Neuronal stem cell (in vitro differentiated cells): ENCODE results near the gene UCHL5.

ENCODE experiments used
- DNase-seq: peaks from one replicate; pipeline ENCODE4 v3.0.0-alpha.2; 2013; ENCODE audit warnings: low spot score
- H2AFZ ChIP-seq: one replicate; pipeline ENCODE4 v1.6.1; 2013; ENCODE audit warnings: mild to moderate bottlenecking, low read length, inconsistent platforms
- H2AK5ac ChIP-seq: 2 replicates; pipeline ENCODE4 v1.6.1; 2013; ENCODE audit warnings: low read depth, mild to moderate bottlenecking, inconsistent platforms, low read length, moderate library complexity, mixed read lengths
- H2BK120ac ChIP-seq: 2 replicates; pipeline ENCODE4 v1.6.1; 2013; ENCODE audit warnings: low read depth, mild to moderate bottlenecking, inconsistent platforms, low read length, moderate library complexity, mixed read lengths
- H2BK12ac ChIP-seq: one replicate; pipeline ENCODE4 v1.6.1; 2013; ENCODE audit warnings: low read length, inconsistent platforms
- H2BK15ac ChIP-seq: 2 replicates; pipeline ENCODE4 v1.6.1; 2013; ENCODE audit warnings: mild to moderate bottlenecking, low read length, inconsistent platforms, mixed read lengths
- H2BK5ac ChIP-seq: one replicate; pipeline ENCODE4 v1.6.1; 2013; ENCODE audit warnings: inconsistent platforms, mild to moderate bottlenecking, low read length, moderate library complexity
- H3K14ac ChIP-seq: one replicate; pipeline ENCODE4 v1.6.1; 2013; ENCODE audit warnings: low read length, inconsistent platforms
- H3K18ac ChIP-seq: 2 replicates; pipeline ENCODE4 v1.6.1; 2013; ENCODE audit warnings: low read length, inconsistent platforms
- H3K23ac ChIP-seq: 2 replicates; pipeline ENCODE4 v1.6.1; 2013; ENCODE audit warnings: low read depth, mild to moderate bottlenecking, mixed read lengths, low read length, inconsistent platforms; ENCODE audit not compliant: poor library complexity
- H3K27ac ChIP-seq: replicated peaks from 3 replicates; pipeline ENCODE4 v1.5.1; 2013; ENCODE audit warnings: low read length, inconsistent platforms
- H3K27me3 ChIP-seq, 3 experiments: 2 replicates each; pipeline ENCODE4 v1.6.1; 2013; ENCODE audit warnings: low read length in 3 of 3, mild to moderate bottlenecking in 2 of 3, inconsistent platforms in 1 of 3, low read depth in 1 of 3, mixed read lengths in 1 of 3, moderate library complexity in 1 of 3; ENCODE audit not compliant: control insufficient read depth in 3 of 3, insufficient read depth in 3 of 3
- H3K36me3 ChIP-seq, 2 donors: replicated peaks in 1 of 2; 2 replicates each; pipeline ENCODE4 v1.6.1; 2013; ENCODE audit warnings: low read length in 2 of 2; ENCODE audit not compliant: control insufficient read depth in 2 of 2, insufficient read depth in 2 of 2
- H3K4ac ChIP-seq: 2 replicates; pipeline ENCODE4 v1.6.1; 2013; ENCODE audit warnings: inconsistent platforms, mild to moderate bottlenecking, low read length, moderate library complexity
- H3K4me1 ChIP-seq, 2 donors: 1 replicate in 1 of 2; 2 replicates in 1 of 2; pipeline ENCODE4 v1.6.1; 2013; ENCODE audit warnings: low read length in 2 of 2, low read depth in 1 of 2; ENCODE audit not compliant: control insufficient read depth in 2 of 2, insufficient read depth in 1 of 2
- H3K4me2 ChIP-seq: one replicate; pipeline ENCODE4 v1.6.1; 2013; ENCODE audit warnings: mild to moderate bottlenecking, low read length, inconsistent platforms; ENCODE audit not compliant: insufficient read depth, poor library complexity, severe bottlenecking
- H3K4me3 ChIP-seq, 2 donors: 2 replicates each; pipeline ENCODE4 v1.5.1; 2013; ENCODE audit warnings: low read length in 2 of 2, mild to moderate bottlenecking in 2 of 2, inconsistent platforms in 1 of 2, moderate library complexity in 1 of 2
- H3K79me1 ChIP-seq: one replicate; pipeline ENCODE4 v1.6.1; 2013; ENCODE audit warnings: low read depth, mild to moderate bottlenecking, inconsistent platforms, low read length, moderate library complexity
- H3K9ac ChIP-seq: one replicate; pipeline ENCODE4 v1.6.1; 2013; ENCODE audit warnings: mild to moderate bottlenecking, low read depth, low read length, inconsistent platforms; ENCODE audit not compliant: poor library complexity
- H3K9me3 ChIP-seq, 2 donors: replicated peaks in 1 of 2; 2 replicates each; pipeline versions ENCODE3 to v1.6.1; 2013; ENCODE audit warnings: low read length in 2 of 2, mild to moderate bottlenecking in 2 of 2, inconsistent platforms in 1 of 2, low read depth in 1 of 2, mixed read lengths in 1 of 2, moderate library complexity in 1 of 2; ENCODE audit not compliant: control insufficient read depth in 2 of 2, insufficient read depth in 1 of 2
- H4K8ac ChIP-seq: one replicate; pipeline ENCODE4 v1.6.1; 2013; ENCODE audit warnings: low read depth, mild to moderate bottlenecking, inconsistent platforms, low read length, moderate library complexity
- H4K91ac ChIP-seq: one replicate; pipeline ENCODE4 v1.6.1; 2013; ENCODE audit warnings: low read length, low read depth, mild to moderate bottlenecking, inconsistent platforms; ENCODE audit not compliant: poor library complexity
- WGBS, 2 donors: extraction: QIAGEN DNeasy Blood & Tissue Kit; methylation state at CpG; one replicate each; pipeline ENCODE4 v1.1.7; 2013; ENCODE audit warnings: missing lambda C conversion rate in 2 of 2, mixed read lengths in 1 of 2; ENCODE audit not compliant: insufficient read length in 2 of 2, insufficient replicate concordance in 1 of 2; ENCODE audit errors: extremely low coverage in 2 of 2; 5-methylcytosine and 5-hydroxymethylcytosine counted together

UCHL5 gene

GRCh38 chr1:193094112-193094511 is 35.0 kb upstream of the UCHL5 start:
- no peak overlapping the region for H2BK15ac ChIP-seq
- H2BK12ac ChIP-seq: no peak overlapping the region
- H2AFZ ChIP-seq: no peak overlapping the region
- H4K8ac ChIP-seq: no peak overlapping the region
- no peak overlapping the region for H3K4ac ChIP-seq
- peaks cover 2 to 85% of the 10 kb centered on the region in 2 donors for H3K36me3 ChIP-seq
- no peak overlapping the region for H3K4me2 ChIP-seq
- no peak overlapping the region for H4K91ac ChIP-seq
- H3K27ac ChIP-seq: no peak overlapping the region
- no peaks in the 10 kb centered on the region for H3K79me1 ChIP-seq
- no peak overlapping the region for H3K4me3 ChIP-seq
- no peak for DNase-seq
- WGBS, 2 donors: no CpG with 5 or more reads among the region's 11 CpGs
- H2AK5ac ChIP-seq: no peak overlapping the region
- H3K9me3 ChIP-seq: no peaks in the 10 kb centered on the region
- no peak overlapping the region for H3K9ac ChIP-seq
- H3K23ac ChIP-seq: no peak overlapping the region
- H3K18ac ChIP-seq: no peak overlapping the region
- H2BK5ac ChIP-seq: no peak overlapping the region
- no peak overlapping the region for H3K14ac ChIP-seq
- H3K27me3 ChIP-seq: no peaks in the 10 kb centered on the region
- no peak overlapping the region for H2BK120ac ChIP-seq
- no peaks in the 10 kb centered on the region for H3K4me1 ChIP-seq

- H3K18ac ChIP-seq: no peak overlapping the region
- H2AFZ ChIP-seq: no peak overlapping the region
- H3K4ac ChIP-seq: no peak overlapping the region
- no peak overlapping the region for H2BK5ac ChIP-seq
- H3K9me3 ChIP-seq: no peaks in the 10 kb centered on the region
- no peak overlapping the region for H2BK120ac ChIP-seq
- H3K4me3 ChIP-seq: no peak overlapping the region
- H3K27ac ChIP-seq: no peak overlapping the region
- no peak overlapping the region for H3K4me2 ChIP-seq
- no peaks in the 10 kb centered on the region for H3K4me1 ChIP-seq
- no peak overlapping the region for H2BK15ac ChIP-seq
- no peak overlapping the region for H3K23ac ChIP-seq
- H2BK12ac ChIP-seq: no peak overlapping the region
- no peak overlapping the region for H3K14ac ChIP-seq
- H3K36me3 ChIP-seq: peaks cover 2 to 88% of the 10 kb centered on the region in 2 donors
- H3K27me3 ChIP-seq: no peaks in the 10 kb centered on the region
- H4K91ac ChIP-seq: no peak overlapping the region
- no peak overlapping the region for H3K9ac ChIP-seq
- DNase-seq: no peak
- no peak overlapping the region for H2AK5ac ChIP-seq
- H4K8ac ChIP-seq: no peak overlapping the region
- no CpG with 5 or more reads among the region's 1 CpG for whole genome bisulfite sequencing, 2 donors
- no peaks in the 10 kb centered on the region for H3K79me1 ChIP-seq
Measured at GRCh38 chr1:193090865-193091264, 31.7 kb upstream of the UCHL5 start.

GRCh38 chr1:193087893-193088292 is 28.7 kb upstream of the UCHL5 start:
- Histone ChIP-seq H3K4me1 (no peaks in the 10 kb centered on the region), H3K9me3 (no peaks in the 10 kb centered on the region), H3K14ac (no peak overlapping the region), H3K36me3 (peaks cover 12 to 97% of the 10 kb centered on the region in 2 donors), H2BK5ac (no peak overlapping the region), H3K79me1 (no peaks in the 10 kb centered on the region), H3K4me2 (no peak overlapping the region), H3K4me3 (no peak overlapping the region), H3K18ac (no peak overlapping the region), H2BK15ac (no peak overlapping the region), H3K27ac (no peak overlapping the region), H3K9ac (no peak overlapping the region), H4K8ac (no peak overlapping the region), H3K4ac (no peak overlapping the region), H3K27me3 (no peaks in the 10 kb centered on the region), H2BK120ac (no peak overlapping the region), H2AFZ (no peak overlapping the region), H2BK12ac (no peak overlapping the region), H4K91ac (no peak overlapping the region), H3K23ac (no peak overlapping the region), H2AK5ac (no peak overlapping the region)
- no CpG with 5 or more reads among the region's 3 CpGs for WGBS, 2 donors
- DNase-seq: no peak

GRCh38 chr1:193086342-193086741 is 27.2 kb upstream of the UCHL5 start:
- H2AK5ac ChIP-seq: no peak overlapping the region
- H2BK120ac ChIP-seq: no peak overlapping the region
- no peak overlapping the region for H4K8ac ChIP-seq
- H3K4ac ChIP-seq: no peak overlapping the region
- no peaks in the 10 kb centered on the region for H3K9me3 ChIP-seq
- no peak overlapping the region for H3K9ac ChIP-seq
- no CpG with 5 or more reads among the region's 3 CpGs for WGBS, 2 donors
- no peak overlapping the region for H4K91ac ChIP-seq
- DNase-seq: no peak
- H2AFZ ChIP-seq: no peak overlapping the region
- no peaks in the 10 kb centered on the region for H3K4me1 ChIP-seq
- no peaks in the 10 kb centered on the region for H3K27me3 ChIP-seq
- no peak overlapping the region for H3K4me3 ChIP-seq
- no peak overlapping the region for H3K14ac ChIP-seq
- H3K4me2 ChIP-seq: no peak overlapping the region
- H2BK15ac ChIP-seq: no peak overlapping the region
- H2BK12ac ChIP-seq: no peak overlapping the region
- H3K23ac ChIP-seq: no peak overlapping the region
- H3K79me1 ChIP-seq: no peaks in the 10 kb centered on the region
- no peak overlapping the region for H3K27ac ChIP-seq
- no peak overlapping the region for H2BK5ac ChIP-seq
- H3K36me3 ChIP-seq: peaks cover 15 to 99% of the 10 kb centered on the region in 2 donors
- no peak overlapping the region for H3K18ac ChIP-seq
